HG02840 (cell line): Measurements from ENCODE around the gene SYT2.
A peak's percentile ranks its signal among the peaks of the same experiment; 100 is the strongest.
"Not testable (repeated sequence)": the region's sequence is repeated elsewhere in the genome, so short reads cannot be mapped to it uniquely, and the experiment has no call there.

ENCODE experiments used
- ATAC-seq: cut with Tn5 transposase; IDR thresholded peaks from one replicate; pipeline ENCODE4 v1.9.1; 2021; ENCODE audit warnings: mild to moderate bottlenecking, moderate library complexity, moderate number of reproducible peaks; ENCODE audit not compliant: unreplicated experiment, low FRiP score

Gene SYT2

GRCh38 chr1:202627036-202627435, 83.2 kb downstream of the SYT2 start:
- not testable (repeated sequence) for ATAC-seq

- no peak for ATAC-seq
Observed at GRCh38 chr1:202625416-202626360, 84.6 kb downstream of the SYT2 start.

GRCh38 chr1:202624781-202625108, 85.5 kb downstream of the SYT2 start:
- ATAC-seq = no peak

GRCh38 chr1:202624088-202624780, 86.0 kb downstream of the SYT2 start:
- no peak for ATAC-seq

GRCh38 chr1:202623476-202623875, 86.8 kb downstream of the SYT2 start:
- ATAC-seq = not testable (repeated sequence)

- no peak for ATAC-seq
Observed at GRCh38 chr1:202623075-202623474, 87.2 kb downstream of the SYT2 start.

- ATAC-seq = no peak
Observed at GRCh38 chr1:202622388-202622787, 87.9 kb downstream of the SYT2 start.

GRCh38 chr1:202621446-202621845, 88.8 kb downstream of the SYT2 start:
- no peak for ATAC-seq

- not testable (repeated sequence) for ATAC-seq
Observed at GRCh38 chr1:202620036-202620435, 90.2 kb downstream of the SYT2 start.

GRCh38 chr1:202619505-202619904, 90.7 kb downstream of the SYT2 start:
- no peak for ATAC-seq

GRCh38 chr1:202619012-202619411, 91.2 kb downstream of the SYT2 start:
- not testable (repeated sequence) for ATAC-seq

GRCh38 chr1:202616355-202616915, 93.8 kb downstream of the SYT2 start:
- ATAC-seq = peak; percentile 17

- peak; percentile 51 for ATAC-seq
Observed at GRCh38 chr1:202615501-202616354, 94.5 kb downstream of the SYT2 start.

GRCh38 chr1:202615208-202615500, 95.1 kb downstream of the SYT2 start:
- not testable (repeated sequence) for ATAC-seq

GRCh38 chr1:202614363-202615207, 95.7 kb downstream of the SYT2 start:
- not testable (repeated sequence) for ATAC-seq

- ATAC-seq = no peak
Observed at GRCh38 chr1:202613571-202613970, 96.7 kb downstream of the SYT2 start.

- not testable (repeated sequence) for ATAC-seq
Observed at GRCh38 chr1:202612036-202612435, 98.2 kb downstream of the SYT2 start.

GRCh38 chr1:202605515-202605914, 104.7 kb downstream of the SYT2 start:
- ATAC-seq = no peak

GRCh38 chr1:202603435-202603834, 106.8 kb downstream of the SYT2 start:
- ATAC-seq = no peak
